DMS53 treated with DMSO at 0.1 percent for 48 hours (cell line): ENCODE results near the gene ARF5.
"Not testable (repeated sequence)": the region's sequence is repeated elsewhere in the genome, so short reads cannot be mapped to it uniquely, and the experiment has no call there.

Experiments used
- DNase-seq: peaks from one replicate; lab custom pipeline; 2025; ENCODE audit not compliant: unreplicated experiment; lab: John Stamatoyannopoulos, UW

The ARF5 gene

DNA sequence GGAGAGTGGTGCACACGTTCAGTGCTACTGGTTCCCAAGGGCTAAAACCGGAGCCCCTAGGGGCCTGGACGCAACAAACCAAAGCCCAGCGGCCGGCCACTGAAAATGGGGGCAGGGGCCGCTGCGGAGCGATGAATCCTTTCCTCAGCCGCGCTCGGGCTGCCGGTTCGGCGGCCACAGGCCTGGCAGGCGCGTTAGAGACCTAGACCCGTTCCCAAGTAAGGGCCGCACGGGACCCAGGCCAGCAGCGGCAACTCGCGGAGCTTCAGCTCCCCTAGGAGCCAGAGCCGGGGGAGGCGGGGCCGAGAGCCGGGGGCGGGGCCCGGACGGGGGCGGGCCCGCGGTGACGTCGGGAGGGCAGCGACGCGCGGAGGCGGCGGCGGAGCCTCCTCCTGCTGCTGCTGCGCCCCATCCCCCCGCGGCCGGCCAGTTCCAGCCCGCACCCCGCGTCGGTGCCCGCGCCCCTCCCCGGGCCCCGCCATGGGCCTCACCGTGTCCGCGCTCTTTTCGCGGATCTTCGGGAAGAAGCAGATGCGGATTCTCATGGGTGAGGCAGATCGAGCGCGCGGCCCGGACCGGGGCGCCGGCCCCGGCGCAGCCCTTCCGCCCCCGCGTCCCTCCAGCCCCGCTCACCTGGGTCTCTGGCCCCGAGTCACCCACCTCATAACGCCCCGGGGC lies at the start of gene ARF5:
Gene ARF5 (plus strand): TSS at position 393 of the 678 bp plus-strand sequence. CDS start 88 bp downstream, at position 481.
- peak; percentile 76 for DNase-seq

GRCh38 chr7:127539116-127539515 lies 49.1 kb upstream of the ARF5 start:
- no peak for DNase-seq

GRCh38 chr7:127540461-127540860 lies 47.8 kb upstream of the ARF5 start:
- DNase-seq = not testable (repeated sequence)

- no peak for DNase-seq
Measured at GRCh38 chr7:127541548-127541947, 46.7 kb upstream of the ARF5 start.

DNA sequence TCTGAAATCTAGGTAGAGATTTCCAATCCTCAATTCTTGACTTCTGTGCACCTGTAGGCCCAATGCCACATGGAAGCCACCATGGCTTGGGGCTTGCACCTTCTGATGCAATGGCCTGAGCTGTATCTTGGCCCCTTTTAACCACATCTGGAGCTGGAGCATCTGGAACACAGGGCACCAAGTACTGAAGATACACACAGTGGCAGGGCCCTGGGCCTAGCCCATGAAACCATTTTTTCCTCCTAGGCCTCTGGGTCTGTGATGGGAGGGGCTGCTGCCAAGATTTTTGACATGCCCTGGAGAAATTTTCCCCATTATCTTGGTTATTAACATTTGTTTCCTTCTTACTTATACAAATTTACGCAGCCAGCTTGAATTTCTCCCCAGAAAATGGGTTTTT lies 41.9 kb upstream of the ARF5 start:
- no peak for DNase-seq

DNA sequence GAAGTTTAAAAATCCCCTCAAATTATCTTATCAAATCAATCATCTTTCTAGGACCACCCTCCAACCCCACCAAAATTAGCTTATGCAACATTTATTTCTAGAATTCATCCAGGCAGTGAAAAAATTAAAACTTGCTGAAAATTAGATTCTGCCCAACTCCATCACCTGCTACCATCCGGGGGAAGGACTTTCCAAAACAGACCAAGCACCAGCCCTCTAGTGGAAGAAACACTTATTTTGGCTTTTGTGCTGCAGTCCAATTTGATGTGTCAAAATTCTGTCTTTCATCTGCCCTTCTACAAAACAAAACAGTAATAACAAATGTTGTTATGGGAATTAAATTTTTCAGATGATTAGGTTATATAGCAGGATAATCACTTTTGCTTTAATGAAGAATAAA lies 38.0 kb upstream of the ARF5 start:
- no peak for DNase-seq

DNA sequence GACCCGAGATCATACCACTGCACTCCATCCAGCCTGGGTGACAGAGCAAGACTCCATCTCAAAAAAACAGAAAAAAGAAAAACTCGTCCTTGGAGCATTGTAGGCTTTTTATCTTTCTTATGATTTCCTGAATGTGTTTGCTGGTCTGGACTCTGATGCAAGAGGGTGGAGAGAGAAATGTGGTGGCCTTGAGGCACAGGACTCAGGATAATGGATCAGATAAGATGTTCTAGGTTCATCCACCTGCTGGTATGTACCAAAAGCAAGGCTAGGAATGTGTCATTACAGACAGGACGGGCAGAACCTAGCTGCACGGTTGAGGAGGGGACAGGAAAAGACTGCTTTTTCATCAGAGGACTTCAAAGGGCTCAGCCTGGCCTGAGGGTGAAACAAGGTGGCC lies 36.3 kb upstream of the ARF5 start:
- no peak for DNase-seq

DNA sequence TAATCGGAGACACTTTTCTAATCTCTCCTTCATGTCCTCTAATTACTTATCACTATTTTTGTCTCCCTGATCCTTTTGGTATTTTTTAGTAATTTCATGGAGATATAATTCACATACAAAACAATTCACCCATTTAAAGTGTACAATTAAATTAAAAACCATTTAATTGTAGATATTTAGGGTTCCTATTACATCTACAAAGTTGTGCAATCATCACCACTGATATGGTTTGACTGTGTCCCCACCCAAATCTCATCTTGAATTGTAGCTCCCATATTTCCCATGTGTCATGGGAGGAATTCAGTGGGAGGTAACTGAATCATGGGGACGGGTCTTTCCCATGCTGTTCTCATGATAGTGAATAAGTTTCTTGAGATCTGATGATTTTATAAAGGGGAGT lies 31.8 kb upstream of the ARF5 start:
- no peak for DNase-seq

GRCh38 chr7:127557803-127558202 lies 30.4 kb upstream of the ARF5 start:
- DNase-seq = no peak

- DNase-seq = no peak
Measured at GRCh38 chr7:127566242-127566641, 22.0 kb upstream of the ARF5 start.

GRCh38 chr7:127568034-127568433 lies 20.2 kb upstream of the ARF5 start:
- DNase-seq = not testable (repeated sequence)

GRCh38 chr7:127571741-127572505 lies 16.3 kb upstream of the ARF5 start:
- no peak for DNase-seq

GRCh38 chr7:127578036-127578684 lies 10.1 kb upstream of the ARF5 start:
- no peak for DNase-seq

DNA sequence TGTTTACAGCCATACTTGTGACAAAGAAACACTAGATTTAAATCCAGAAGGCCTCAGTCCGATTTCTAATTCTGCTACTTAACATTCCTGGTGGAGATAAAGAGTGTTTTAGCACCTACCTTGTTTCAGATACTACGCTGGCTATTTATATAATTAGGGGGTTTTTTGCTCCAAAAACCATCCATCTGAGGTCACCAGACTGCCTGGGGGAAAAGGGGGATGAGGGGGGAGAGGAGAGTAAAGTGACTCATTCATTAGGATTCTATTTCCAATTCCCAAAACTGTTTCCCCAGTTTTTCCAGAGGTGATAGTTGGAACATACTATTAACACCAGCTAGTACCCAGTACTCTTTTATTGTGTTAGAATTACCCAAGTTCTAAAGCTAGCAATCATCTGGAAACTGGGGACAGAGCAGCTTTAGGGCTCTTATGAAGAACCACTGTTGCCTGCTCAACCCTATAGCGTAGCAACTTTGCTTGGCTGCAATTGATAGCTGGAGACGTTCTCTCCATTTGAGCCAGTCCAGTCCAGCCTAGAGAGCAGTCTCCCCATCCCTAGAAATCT lies 9.4 kb upstream of the ARF5 start:
- DNase-seq = no peak

DNA sequence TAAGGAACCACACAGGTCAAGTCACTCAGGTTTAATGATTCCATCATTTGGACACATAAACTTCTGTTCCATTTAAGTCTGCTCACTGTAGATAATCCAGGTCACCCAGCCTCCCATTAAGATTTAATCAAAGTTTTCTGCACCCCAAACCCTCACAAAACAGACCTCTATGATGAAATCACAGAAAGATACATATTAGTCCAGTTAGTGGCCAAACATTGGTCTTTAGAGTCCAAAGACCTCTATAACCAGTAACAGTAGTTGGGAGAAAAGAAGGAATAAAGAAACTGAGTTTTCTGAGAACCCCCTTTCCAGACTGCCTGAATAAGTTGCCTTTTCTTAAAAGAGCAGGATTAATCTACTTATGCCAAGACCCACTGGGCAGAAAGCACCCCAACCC lies 7.6 kb upstream of the ARF5 start:
- DNase-seq = no peak

DNA sequence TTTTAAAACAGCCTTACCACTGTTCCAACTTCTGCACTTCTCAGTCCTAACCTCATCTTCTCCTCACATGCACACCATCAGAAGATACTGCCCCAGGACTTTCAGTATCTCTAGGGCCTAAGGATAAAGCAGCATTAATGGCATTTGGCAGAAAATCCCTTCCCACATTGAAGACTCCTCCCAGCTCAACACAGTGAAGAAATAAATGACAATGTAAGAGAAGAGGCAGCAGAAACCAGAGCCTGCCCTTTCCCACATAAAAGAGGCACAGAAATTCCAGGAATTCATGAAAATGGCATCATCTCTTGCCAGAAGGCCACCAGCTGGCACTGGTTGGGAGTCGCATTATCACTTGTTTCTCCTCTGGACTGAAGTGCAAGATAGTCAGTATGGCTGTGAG lies 6.5 kb upstream of the ARF5 start:
- DNase-seq = no peak

DNA sequence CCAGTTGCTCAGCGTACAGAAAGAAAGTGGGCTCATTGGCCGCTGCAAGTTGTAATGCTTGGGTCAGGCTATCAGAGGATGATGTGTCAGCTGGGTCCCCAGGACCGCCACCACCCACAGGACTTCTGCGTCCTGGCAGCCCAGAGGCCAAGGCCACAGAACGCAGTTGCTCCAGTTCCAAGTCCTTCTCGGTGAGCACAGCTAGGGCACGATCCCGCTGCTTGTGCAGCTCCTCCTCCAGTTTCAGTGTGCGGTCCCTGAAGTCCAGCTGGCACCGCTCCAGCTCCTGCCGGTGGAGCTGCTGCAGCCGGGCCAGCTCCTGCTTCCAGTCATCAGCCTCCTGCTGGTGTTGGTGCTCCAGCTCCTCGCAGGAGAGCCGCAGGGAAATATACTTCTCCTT lies 5.8 kb upstream of the ARF5 start:
- no peak for DNase-seq

DNA sequence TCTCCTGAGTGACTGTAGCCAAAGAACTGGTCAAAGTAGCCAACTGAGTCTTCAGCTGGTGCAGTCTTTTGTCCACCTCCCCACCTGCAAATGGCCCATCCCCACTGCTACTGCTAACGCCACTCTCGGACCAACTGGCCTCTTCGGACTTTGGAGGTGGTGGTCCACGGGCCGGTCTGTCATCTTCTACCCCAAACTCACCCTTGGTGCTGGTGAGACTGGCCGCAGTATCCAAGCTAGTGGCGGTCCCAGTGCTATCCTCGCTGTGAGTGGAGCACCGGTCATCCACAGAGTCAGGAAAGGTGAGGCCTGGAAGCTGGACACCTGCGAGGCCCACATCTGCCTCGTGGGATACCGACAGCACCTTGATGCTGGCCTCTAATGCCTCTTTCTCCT lies 3.6 kb upstream of the ARF5 start:
- DNase-seq = no peak

DNA sequence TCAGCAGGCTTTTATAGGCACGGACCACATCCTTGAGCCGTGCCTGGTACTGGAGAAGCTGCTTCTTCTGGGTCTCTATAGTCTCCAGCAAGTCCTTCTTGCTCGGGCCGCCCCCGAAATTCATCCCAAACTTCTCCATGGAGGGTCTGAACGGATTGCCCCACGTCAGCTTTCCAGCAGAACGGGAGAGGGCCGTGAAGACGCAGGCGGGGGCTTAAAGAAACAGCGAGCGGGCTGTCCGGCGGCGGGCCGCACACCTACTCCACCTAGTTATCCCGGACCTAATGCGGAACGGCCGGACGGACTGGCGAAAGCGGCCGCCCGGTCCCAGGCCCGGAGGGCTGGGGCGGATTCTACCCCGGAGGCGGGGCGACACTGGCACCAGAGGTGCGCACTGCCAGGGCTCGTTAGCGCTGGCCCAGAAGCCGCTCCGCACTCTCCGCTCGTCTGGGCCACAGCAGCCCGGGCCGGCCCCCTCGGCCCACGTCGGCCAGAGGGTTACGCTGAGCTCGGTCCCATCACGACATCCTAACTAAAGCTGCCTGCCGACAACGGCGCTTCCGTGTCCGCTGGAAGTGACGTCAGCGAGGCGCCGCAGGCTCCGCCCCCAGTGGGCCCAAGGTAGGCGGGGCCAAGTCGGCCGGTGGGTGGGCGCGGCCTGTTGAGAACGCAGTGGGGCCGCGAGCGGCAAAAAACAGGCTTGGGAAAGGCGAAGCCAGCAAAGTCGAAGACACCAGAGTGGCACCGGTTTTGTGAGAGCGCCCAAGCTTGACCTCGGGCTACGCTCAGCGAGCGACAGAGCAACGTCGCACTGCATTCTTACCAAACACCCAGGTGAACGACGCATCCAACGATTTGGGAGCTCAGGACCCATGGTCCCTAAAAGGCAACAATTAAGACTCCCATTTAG lies 2.9 kb upstream of the ARF5 start, which contains the start of gene GCC1:
Gene GCC1 (minus strand): TSS at position 553 of the 910 bp plus-strand sequence. CDS start 414 bp downstream, at position 139.
- peak; percentile 78 for DNase-seq

DNA sequence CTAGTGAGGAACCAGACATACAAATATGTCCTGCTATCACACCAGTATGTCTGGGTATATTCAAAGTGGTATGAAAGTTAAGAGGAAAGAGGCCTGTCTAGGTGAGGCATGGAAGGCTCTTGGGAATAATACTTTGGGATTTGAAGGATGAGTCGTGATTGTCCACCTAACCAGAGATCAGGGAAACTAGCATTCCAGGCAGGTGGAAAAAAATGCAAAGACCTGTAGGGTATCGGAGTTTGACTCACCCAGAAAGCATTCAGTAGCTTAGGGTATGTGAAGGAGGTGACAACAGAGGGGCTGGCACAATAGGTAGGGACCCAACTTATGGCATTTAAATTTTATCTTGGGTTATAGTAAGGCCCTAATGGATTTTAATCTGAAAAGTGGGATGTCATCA lies 1.9 kb upstream of the ARF5 start:
- no peak for DNase-seq

DNA sequence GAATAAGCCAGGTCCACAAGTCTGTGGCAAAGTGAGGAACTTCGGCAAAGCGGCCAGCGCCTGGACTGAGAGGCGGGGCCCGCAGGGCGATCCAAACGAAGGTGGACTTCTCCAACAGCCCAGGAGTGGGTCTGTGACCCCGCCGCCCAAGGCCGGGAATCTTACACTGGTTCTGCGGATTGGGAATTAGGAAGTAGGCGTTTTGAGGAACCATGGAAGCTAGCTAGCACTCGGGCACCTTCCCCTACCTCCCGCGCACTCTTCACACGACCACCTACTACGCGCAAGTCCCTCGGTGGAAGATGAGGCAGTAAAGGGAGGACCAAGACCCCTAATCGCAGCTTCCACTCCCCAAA lies 570 bp upstream of the ARF5 start:
- DNase-seq = no peak
